GM19035 (cell line): ENCODE measurements around the gene SLC22A12.
"Not testable (repeated sequence)": the region's sequence is repeated elsewhere in the genome, so short reads cannot be mapped to it uniquely, and the experiment has no call there.

ENCODE experiments used
- ATAC-seq: cut with Tn5 transposase; IDR thresholded peaks from one replicate; pipeline ENCODE4 v1.9.1; 2021; ENCODE audit not compliant: unreplicated experiment

SLC22A12 gene

GRCh38 chr11:64583296-64584262 lies 7.4 kb upstream of the SLC22A12 start:
- no peak for ATAC-seq

- no peak for ATAC-seq
Measured at GRCh38 chr11:64585150-64585549, 5.9 kb upstream of the SLC22A12 start.

GRCh38 chr11:64586366-64586765 lies 4.7 kb upstream of the SLC22A12 start:
- no peak for ATAC-seq

GRCh38 chr11:64588701-64589100 lies 2.3 kb upstream of the SLC22A12 start:
- ATAC-seq: no peak

GRCh38 chr11:64591257-64592233 lies 525 bp downstream of the SLC22A12 start:
- no peak for ATAC-seq

- ATAC-seq: no peak
Measured at GRCh38 chr11:64592234-64592615, 1.2 kb downstream of the SLC22A12 start.

GRCh38 chr11:64592656-64593055 lies 1.6 kb downstream of the SLC22A12 start:
- ATAC-seq: no peak

- no peak for ATAC-seq
Measured at GRCh38 chr11:64593156-64594105, 2.4 kb downstream of the SLC22A12 start.

- no peak for ATAC-seq
Measured at GRCh38 chr11:64594159-64594939, 3.3 kb downstream of the SLC22A12 start.

GRCh38 chr11:64595922-64596321 lies 4.9 kb downstream of the SLC22A12 start:
- ATAC-seq: not testable (repeated sequence)

- ATAC-seq: no peak
Measured at GRCh38 chr11:64597671-64598101, 6.7 kb downstream of the SLC22A12 start.

GRCh38 chr11:64598106-64598796 lies 7.2 kb downstream of the SLC22A12 start:
- no peak for ATAC-seq

- no peak for ATAC-seq
Measured at GRCh38 chr11:64598797-64599697, 8.0 kb downstream of the SLC22A12 start.

GRCh38 chr11:64599698-64600211 lies 8.7 kb downstream of the SLC22A12 start:
- ATAC-seq: no peak

GRCh38 chr11:64600281-64600992 lies 9.4 kb downstream of the SLC22A12 start:
- ATAC-seq: no peak

- ATAC-seq: no peak
Measured at GRCh38 chr11:64601605-64602465, 10.8 kb downstream of the SLC22A12 start.
